ENCODE data around the gene HOXD9.

HOXD9 gene

GRCh38 chr2:176171351-176172006 is 49.0 kb downstream of the HOXD9 start:
- no peak for DNase-seq

DNA sequence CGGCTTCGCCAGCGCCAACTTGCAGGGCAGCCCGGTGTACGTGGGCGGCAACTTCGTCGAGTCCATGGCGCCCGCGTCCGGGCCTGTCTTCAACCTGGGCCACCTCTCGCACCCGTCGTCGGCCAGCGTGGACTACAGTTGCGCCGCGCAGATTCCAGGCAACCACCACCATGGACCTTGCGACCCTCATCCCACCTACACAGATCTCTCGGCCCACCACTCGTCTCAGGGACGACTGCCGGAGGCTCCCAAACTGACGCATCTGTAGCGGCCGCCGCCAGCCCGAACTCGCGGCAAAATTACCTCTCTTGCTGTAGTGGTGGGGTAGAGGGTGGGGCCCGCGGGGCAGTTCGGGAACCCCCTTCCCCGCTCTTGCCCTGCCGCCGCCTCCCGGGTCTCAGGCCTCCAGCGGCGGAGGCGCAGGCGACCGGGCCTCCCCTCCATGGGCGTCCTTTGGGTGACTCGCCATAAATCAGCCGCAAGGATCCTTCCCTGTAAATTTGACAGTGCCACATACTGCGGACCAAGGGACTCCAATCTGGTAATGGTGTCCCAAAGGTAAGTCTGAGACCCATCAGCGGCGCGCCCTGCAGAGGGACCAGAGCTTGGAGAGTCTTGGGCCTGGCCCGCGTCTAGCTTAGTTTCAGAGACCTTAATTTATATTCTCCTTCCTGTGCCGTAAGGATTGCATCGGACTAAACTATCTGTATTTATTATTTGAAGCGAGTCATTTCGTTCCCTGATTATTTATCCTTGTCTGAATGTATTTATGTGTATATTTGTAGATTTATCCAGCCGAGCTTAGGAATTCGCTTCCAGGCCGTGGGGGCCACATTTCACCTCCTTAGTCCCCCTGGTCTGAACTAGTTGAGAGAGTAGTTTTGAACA is 49.7 kb downstream of the HOXD9 start:
- no peak for DNase-seq

GRCh38 chr2:176172895-176173566 is 50.5 kb downstream of the HOXD9 start:
- no peak for DNase-seq

GRCh38 chr2:176173567-176174381 is 51.3 kb downstream of the HOXD9 start:
- no peak for DNase-seq

DNA sequence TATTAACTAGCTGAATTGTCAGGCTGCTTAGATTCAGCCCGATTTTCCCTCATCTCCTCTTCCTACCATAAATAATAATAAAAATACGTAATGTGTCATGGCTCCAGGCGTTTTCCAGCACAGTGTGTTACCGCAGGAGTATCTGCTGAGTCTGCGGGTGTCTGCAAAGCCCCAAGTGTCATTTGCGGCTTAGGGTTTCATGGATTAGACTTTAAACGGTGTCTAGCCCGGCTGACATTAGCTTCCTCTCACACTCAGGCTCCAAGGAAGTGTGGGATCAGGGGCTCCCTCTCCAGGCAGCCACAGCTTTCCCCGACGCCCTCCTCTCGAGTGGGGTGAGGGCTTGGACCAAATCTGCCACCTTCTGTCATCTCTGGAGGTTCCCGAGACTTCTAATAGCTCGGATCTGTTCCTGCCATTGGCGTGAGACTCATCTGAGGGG is 51.9 kb downstream of the HOXD9 start:
- DNase-seq = no peak

Measured in activated T-cell treated with anti-CD3 and anti-CD28 coated beads for 4 hours (primary cell).